ENCODE measurements around the gene MGAT4C. TPM values are rescaled to one million over a fixed set of nuclear protein-coding genes. Genes with fewer than 3 reads are reported as not detected.
A peak's percentile ranks its signal among the peaks of the same experiment; 100 is the strongest.

The MGAT4C gene
- polyA plus RNA-seq, 1 donor, result 0.37 TPM

GRCh38 chr12:85975716-85976115 lies 280.5 kb downstream of the MGAT4C start:
- no peak for DNase-seq (ENCODE audit: low read depth)

- DNase-seq (ENCODE audit: low read depth), result no peak
Observed at GRCh38 chr12:85971800-85972199, 284.4 kb downstream of the MGAT4C start.

DNA sequence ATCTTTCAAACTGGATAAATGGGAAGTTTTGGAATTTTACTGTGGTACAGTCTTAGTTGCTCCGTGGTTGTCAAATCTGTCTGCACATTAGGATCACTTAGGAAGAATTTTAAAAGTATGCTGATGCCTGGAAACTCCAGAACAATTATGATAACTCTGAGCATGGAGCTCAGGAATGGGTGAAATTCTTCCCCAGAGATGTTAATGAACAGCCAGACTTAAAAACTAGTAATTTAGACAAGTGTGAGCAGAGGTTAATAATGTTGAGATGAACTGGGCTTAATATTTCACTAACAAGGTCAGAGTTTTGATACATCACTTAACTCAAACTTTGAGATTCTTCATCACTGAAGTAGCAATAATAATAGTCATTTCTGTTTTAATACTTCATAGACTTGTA lies 287.6 kb downstream of the MGAT4C start:
- no peak for DNase-seq (ENCODE audit: low read depth)

DNA sequence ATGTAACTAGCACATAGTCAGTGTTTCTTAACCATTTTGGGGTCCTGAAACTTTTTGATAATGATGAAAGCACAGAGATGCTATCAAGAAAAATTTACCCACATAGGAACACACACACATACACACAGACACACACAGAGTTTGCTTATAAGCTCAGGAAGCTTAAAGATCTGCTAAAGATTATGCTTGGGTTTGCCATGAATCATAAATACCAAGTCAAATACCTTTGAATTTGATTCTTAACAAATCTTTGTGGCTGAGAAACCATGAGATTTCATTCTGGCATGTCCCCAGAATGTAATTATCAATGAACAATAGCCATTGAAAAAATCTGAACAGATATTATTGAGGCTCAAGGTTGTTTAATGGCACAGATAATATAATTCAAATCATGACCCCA lies 292.9 kb downstream of the MGAT4C start:
- no peak for DNase-seq (ENCODE audit: low read depth)

DNA sequence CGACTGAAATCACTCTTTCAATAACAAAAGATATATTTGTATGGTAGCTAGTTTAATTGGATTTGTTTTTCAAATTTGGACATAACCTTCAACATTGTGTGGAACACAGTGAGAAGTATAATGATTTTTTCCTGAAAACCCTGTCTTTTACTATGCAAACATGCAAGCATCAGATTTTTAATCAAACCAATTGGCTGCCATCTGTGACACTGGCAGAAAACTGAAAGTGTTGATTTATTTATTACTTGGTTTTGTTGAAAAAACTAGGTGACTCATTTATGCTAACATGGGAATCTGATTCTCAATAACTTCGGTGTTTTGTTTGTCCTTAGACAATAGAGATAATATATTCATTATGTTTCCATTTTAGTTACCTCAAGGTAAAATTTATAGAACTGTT lies 300.1 kb downstream of the MGAT4C start:
- DNase-seq (ENCODE audit: low read depth), result no peak

DNA sequence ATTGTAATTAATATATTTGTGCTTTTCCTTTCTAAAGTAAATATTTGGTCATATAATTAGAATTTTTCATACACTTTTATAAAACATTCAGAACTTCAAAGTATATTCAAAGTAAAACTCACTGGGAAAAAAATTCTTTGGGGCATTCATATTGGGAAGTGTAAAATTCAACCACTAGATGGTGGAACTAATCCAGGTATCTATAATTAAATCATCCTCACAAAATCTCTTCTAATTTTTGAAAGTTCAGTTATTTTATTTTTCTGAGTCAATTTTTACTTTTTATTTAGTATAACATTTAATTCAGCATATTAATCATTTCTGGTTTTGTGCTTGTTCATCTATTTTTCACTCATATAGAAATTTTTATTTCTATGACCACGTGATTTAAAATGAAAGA lies 301.1 kb downstream of the MGAT4C start:
- DNase-seq (ENCODE audit: low read depth), result no peak

GRCh38 chr12:85951823-85952222 lies 304.4 kb downstream of the MGAT4C start:
- DNase-seq (ENCODE audit: low read depth), result no peak

GRCh38 chr12:85949253-85949652 lies 306.9 kb downstream of the MGAT4C start:
- no peak for DNase-seq (ENCODE audit: low read depth)

- DNase-seq (ENCODE audit: low read depth), result no peak
Observed at GRCh38 chr12:85948340-85948739, 307.9 kb downstream of the MGAT4C start.

- no peak for DNase-seq (ENCODE audit: low read depth)
Observed at GRCh38 chr12:85947286-85947685, 308.9 kb downstream of the MGAT4C start.

- no peak for DNase-seq (ENCODE audit: low read depth)
Observed at GRCh38 chr12:85946375-85946774, 309.8 kb downstream of the MGAT4C start.

GRCh38 chr12:85927166-85927565 lies 329.0 kb downstream of the MGAT4C start:
- no peak for DNase-seq (ENCODE audit: low read depth)

DNA sequence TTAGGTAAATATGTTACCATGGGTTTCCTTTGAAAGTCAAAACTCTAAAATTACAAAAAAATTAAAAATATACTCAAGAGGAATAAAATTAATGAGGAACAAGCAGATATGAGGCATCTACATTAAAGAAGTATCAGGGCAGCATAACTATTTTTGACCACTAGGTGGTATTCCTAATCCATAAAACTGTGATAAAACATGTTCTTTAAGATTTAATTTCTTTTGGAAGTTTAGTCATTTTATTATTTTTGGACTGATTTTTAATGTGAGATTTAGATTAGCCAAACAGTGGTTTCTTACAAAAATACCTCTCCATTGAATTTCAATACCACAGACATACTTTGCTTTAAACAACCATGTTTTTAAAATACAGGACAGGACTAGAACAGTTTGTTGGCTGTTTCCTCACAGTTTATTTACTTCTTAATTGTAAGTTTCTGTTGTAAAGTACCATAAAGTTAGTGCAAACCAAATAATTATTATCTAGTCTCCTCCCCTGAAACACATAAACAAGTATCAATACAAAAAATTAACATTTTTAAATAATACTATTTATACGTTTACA lies 332.3 kb downstream of the MGAT4C start:
- no peak for DNase-seq (ENCODE audit: low read depth)

GRCh38 chr12:85920324-85920947 lies 335.8 kb downstream of the MGAT4C start:
- peak; percentile 5 for DNase-seq (ENCODE audit: low read depth)
